ENCODE results near the gene ARHGEF40.

Gene ARHGEF40

GRCh38 chr14:21121122-21121521 lies 51.0 kb downstream of the ARHGEF40 start:
- no peak for DNase-seq (ENCODE audit: low read depth)

- DNase-seq (ENCODE audit: low read depth): no peak
These were observed 53.3 kb downstream of the ARHGEF40 start for GRCh38 chr14:21123429-21123828.

- DNase-seq (ENCODE audit: low read depth): no peak
These were observed 63.8 kb downstream of the ARHGEF40 start for GRCh38 chr14:21133901-21134300.

GRCh38 chr14:21136024-21136423 lies 65.9 kb downstream of the ARHGEF40 start:
- DNase-seq (ENCODE audit: low read depth): no peak
